Left lung (tissue), 10 donors: ENCODE results near the gene CDH12. TPM values are rescaled to one million over a fixed set of nuclear protein-coding genes. Genes with fewer than 3 reads are reported as not detected.

Experiments
- ATAC-seq: fragments of 200-7000 bp; cut with Tn5 transposase; one replicate; pipeline ENCODE4 v1.9.1; 2020; ENCODE audit warnings: moderate library complexity
- DNase-seq, 4 donors: peaks; one replicate each; pipeline ENCODE4 v3.0.0-alpha.2; 2013 to 2020
- H3K27ac ChIP-seq, 2 donors: fragments of 200-600 bp; sonication (generic) in 1 of 2; one replicate each; pipeline versions ENCODE4 v1.5.0 to v1.8.0; 2020 to 2021
- H3K27me3 ChIP-seq, 2 donors: fragments of 200-600 bp; sonication (generic) in 1 of 2; one replicate each; pipeline versions ENCODE4 v1.5.0 to v1.8.0; 2020 to 2021
- H3K36me3 ChIP-seq, 2 donors: fragments of 200-600 bp; sonication (generic) in 1 of 2; one replicate each; pipeline versions ENCODE4 v1.5.0 to v1.8.0; 2020 to 2021
- H3K4me1 ChIP-seq, 2 donors: fragments of 200-600 bp; one replicate each; pipeline ENCODE4 v1.8.0; 2021
- H3K4me3 ChIP-seq, 2 donors: fragments of 200-600 bp; sonication (generic) in 1 of 2; one replicate each; pipeline versions ENCODE4 v1.5.0 to v1.8.0; 2020 to 2021; ENCODE audit warnings: mild to moderate bottlenecking in 1 of 2
- H3K9me3 ChIP-seq, 2 donors: fragments of 200-600 bp; sonication (generic) in 1 of 2; one replicate each; pipeline versions ENCODE4 v1.5.0 to v1.8.0; 2020 to 2021
- CTCF ChIP-seq, 2 donors: fragments of 200-600 bp; sonication (generic) in 1 of 2; IDR thresholded peaks; one replicate each; pipeline versions ENCODE4 v1.5.0 to v1.8.0; 2021; ENCODE audit warnings: antibody characterized with exemption in 2 of 2
- intact Hi-C, 2 donors: fragments of 100-400 bp; cut with DNase I; formaldehyde crosslinking; loops; one replicate each; pipeline versions ENCODE4 v1.11.2 to v1.14.2; 2022
- polyA plus RNA-seq, 6 donors: library from polyadenylated mRNA; unstranded; fragments of 120-200 nt; gene quantifications; one replicate each; pipeline ENCODE4 v1.2.1, GENCODE V29; 2013; ENCODE audit not compliant: insufficient read length in 6 of 6
- total RNA-seq, 2 donors: library from RNA; stranded (reverse); fragmentation: NEBNext Ultra II Directional; extraction: Animal tissue kit (Norgen Biotek cat#: 25700); gene quantifications; one replicate each; pipeline ENCODE4 v1.2.1, GENCODE V29; 2021
- donor health status: DM: no; HTN: yes; CAD: no.
- donor health status: DM: no; HTN: no; CAD: no.

Gene CDH12
- total and polyA plus RNA-seq, 8 donors, result 2.6 to 6.5 (median 5.2) TPM; not detected in 2

- Histone ChIP-seq H3K9me3 (no peaks in the 10 kb centered on the region), H3K4me3 (no peak overlapping the region), H3K27me3 (no peaks in the 10 kb centered on the region), H3K4me1 (no peaks in the 10 kb centered on the region), H3K27ac (no peak overlapping the region), H3K36me3 (no peaks in the 10 kb centered on the region)
- ATAC-seq (no peak), DNase-seq (no peak)
- intact Hi-C loops, result no loop called here
- TF ChIP-seq CTCF (IDR thresholded peaks at IDR 0.05), result no peak
These were observed 957.3 kb downstream of the CDH12 start for GRCh38 chr5:21895766-21896350.

GRCh38 chr5:21893161-21893560, 960.0 kb downstream of the CDH12 start:
- no peak for DNase-seq
- TF ChIP-seq CTCF (IDR thresholded peaks at IDR 0.05), result no peak
- H3K27ac ChIP-seq, result no peak overlapping the region
- intact Hi-C loops, result no loop called here
- no peaks in the 10 kb centered on the region for H3K9me3 ChIP-seq
- no peak overlapping the region for H3K4me3 ChIP-seq
- no peaks in the 10 kb centered on the region for H3K36me3 ChIP-seq
- H3K4me1 ChIP-seq, result no peaks in the 10 kb centered on the region
- no peaks in the 10 kb centered on the region for H3K27me3 ChIP-seq
- ATAC-seq, result no peak

- Histone ChIP-seq H3K4me3 (no peak overlapping the region), H3K4me1 (no peaks in the 10 kb centered on the region), H3K27ac (no peak overlapping the region), H3K27me3 (no peaks in the 10 kb centered on the region), H3K36me3 (no peaks in the 10 kb centered on the region), H3K9me3 (no peaks in the 10 kb centered on the region)
- ATAC-seq, result no peak
- intact Hi-C loops, result no loop called here
- no peak for TF ChIP-seq CTCF (IDR thresholded peaks at IDR 0.05)
- peak in 2 of 4 donors; percentile 12 to 30 for DNase-seq
These were observed 963.6 kb downstream of the CDH12 start for GRCh38 chr5:21889581-21889980.

GRCh38 chr5:21882074-21882745, 970.9 kb downstream of the CDH12 start:
- no peak overlapping the region for H3K4me3 ChIP-seq
- DNase-seq (no peak), ATAC-seq (no peak)
- peaks cover 0 to 5% of the 10 kb centered on the region in 2 donors for H3K9me3 ChIP-seq
- no peaks in the 10 kb centered on the region for H3K27me3 ChIP-seq
- no peak for TF ChIP-seq CTCF (IDR thresholded peaks at IDR 0.05)
- H3K36me3 ChIP-seq, result no peaks in the 10 kb centered on the region
- no peaks in the 10 kb centered on the region for H3K4me1 ChIP-seq
- intact Hi-C loops, result no loop called here
- no peak overlapping the region for H3K27ac ChIP-seq

GRCh38 chr5:21880164-21880563, 973.0 kb downstream of the CDH12 start:
- DNase-seq (no peak), ATAC-seq (no peak)
- intact Hi-C loops, result no loop called here
- H3K9me3 ChIP-seq, result peaks cover 0 to 10% of the 10 kb centered on the region in 2 donors
- H3K27me3 ChIP-seq, result no peaks in the 10 kb centered on the region
- H3K36me3 ChIP-seq, result no peaks in the 10 kb centered on the region
- no peak for TF ChIP-seq CTCF (IDR thresholded peaks at IDR 0.05)
- H3K4me3 ChIP-seq, result no peak overlapping the region
- no peak overlapping the region for H3K27ac ChIP-seq
- H3K4me1 ChIP-seq, result no peaks in the 10 kb centered on the region
